HG03135 (cell line): ENCODE data around the gene SEBOX.
"Not testable (repeated sequence)": the region's sequence is repeated elsewhere in the genome, so short reads cannot be mapped to it uniquely, and the experiment has no call there.

Experiments used
- ATAC-seq: cut with Tn5 transposase; IDR thresholded peaks from one replicate; pipeline ENCODE4 v1.9.1; 2021; ENCODE audit warnings: mild to moderate bottlenecking, moderate library complexity; ENCODE audit not compliant: unreplicated experiment

The SEBOX gene

DNA sequence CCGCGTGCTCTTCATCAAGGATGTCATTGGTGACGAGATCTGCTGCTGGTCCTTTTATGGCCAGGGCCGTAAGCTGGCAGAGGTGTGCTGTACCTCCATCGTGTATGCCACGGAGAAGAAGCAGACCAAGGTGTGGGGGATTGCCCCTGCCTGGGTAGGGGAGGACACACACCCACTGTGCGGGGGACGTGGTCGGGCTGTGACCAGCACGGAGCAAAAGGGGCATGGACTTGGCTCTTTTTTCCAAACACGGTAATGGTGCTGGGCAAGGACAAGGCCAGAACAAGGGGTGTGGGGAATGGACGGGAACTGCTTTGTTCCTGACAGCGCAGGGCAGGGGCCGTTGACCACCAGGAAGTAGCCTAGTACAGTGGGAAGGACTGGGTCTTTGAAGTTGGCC is 22.7 kb downstream of the SEBOX start:
- no peak for ATAC-seq

DNA sequence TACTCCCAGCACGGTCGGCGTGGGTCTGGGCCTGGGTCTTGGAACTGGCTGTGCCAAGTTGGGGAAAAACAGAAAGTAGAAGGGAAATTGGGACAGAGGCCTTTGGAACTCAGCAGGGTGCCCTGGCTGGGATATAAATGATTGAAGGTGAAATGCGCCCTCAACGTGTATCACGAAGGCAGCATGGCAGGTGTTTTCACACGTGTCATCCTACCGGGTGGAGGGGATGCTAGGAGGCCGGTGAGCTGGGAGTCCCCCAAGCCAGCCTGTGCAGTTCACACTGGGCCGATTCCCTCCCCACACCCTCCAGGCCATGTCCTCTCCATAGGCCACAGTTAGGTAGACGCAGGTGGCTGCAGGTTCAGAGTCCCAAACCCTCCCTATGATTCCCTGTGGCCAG is 23.5 kb downstream of the SEBOX start:
- ATAC-seq: no peak

DNA sequence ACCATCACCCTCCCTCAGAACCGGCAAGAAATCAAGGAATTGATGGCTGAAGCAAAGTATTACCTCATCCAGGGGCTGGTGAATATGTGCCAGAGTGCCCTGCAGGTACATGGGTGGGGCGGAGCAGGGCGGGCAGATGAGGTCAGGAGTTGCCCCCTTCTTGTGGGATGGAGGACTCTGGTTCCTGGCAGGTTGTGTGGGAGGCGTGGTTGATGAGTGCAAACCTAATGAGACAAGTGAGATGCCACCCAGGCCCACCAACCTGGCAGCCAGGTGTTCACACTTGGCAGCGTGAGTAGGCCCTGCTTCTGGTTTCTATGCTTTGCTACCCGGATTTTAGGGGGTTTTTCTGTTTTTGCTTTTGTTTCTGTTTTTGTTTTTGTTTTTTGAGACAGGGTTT is 24.6 kb downstream of the SEBOX start:
- ATAC-seq: no peak

DNA sequence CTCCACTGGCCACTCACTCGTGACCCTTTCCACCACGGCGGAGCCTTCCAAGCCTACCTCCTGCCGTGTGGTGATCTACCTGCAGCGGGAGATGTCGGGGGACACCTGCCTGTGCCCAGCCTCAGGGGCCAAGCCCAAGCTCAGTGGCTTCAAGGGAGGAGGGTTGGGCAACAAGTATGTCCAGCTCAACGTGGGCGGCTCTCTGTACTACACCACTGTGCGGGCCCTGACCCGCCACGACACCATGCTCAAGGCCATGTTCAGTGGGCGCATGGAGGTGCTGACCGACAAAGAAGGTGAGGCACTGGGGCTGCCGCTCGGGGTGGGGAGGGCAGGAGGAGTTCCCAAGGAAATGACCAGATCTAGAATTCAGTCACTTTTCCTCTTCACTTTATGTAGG is 25.6 kb downstream of the SEBOX start:
- ATAC-seq: no peak

DNA sequence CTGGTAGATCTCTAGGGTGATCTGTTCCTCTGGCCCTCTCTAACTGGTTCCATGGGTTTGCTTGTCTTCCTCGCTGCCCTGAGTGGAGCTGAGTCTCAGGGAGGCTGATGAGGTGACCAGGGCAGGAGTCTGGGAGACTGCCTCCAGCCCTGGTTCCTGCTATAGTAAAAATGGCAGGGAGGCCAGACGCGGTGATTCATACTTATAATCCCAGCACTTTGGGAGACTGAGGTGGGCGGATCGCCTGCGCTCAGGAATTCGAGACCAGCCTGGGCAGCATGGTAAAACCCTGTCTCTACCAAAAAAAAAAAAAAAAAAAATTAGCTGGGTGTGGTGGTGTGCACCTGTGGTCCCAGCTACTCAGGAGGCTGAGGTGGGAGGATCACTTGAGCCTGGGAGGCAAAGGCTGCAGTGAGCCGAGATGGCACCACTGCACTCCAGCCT is 26.2 kb downstream of the SEBOX start:
- not testable (repeated sequence) for ATAC-seq

DNA sequence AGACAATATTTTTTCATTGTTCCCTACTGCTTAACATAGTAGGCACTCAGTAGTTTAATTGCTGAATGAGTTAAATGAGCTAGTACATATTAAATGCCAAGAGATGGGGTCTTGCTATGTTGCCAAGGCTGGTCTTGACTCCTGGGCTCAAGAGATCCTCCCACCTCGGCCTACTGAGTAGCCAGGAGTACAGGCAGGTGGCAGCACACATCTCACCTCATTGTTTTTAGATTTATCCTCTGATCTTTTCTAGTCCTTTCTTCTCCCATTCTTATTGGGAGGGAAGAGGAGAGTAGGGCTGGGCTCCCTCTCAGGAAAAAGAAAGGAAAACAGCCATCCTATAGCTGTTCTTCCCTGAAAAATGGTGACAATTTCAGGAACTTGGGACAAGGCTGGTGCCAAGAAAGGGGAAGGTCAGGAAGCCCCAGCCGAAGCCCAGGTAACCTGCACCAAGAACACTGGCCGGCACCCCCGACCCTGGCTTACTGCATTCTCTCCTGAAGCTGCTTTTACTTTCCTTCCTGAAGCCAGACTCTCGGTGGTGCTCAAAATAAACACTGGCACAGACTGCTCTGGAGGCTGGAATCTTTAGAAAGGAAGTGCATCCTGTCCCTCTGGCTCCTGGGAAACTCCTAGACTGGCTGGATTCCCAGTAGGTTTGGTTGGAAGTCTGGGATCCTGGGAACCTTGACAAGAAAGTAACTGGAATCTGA is 26.8 kb downstream of the SEBOX start:
- ATAC-seq: no peak

DNA sequence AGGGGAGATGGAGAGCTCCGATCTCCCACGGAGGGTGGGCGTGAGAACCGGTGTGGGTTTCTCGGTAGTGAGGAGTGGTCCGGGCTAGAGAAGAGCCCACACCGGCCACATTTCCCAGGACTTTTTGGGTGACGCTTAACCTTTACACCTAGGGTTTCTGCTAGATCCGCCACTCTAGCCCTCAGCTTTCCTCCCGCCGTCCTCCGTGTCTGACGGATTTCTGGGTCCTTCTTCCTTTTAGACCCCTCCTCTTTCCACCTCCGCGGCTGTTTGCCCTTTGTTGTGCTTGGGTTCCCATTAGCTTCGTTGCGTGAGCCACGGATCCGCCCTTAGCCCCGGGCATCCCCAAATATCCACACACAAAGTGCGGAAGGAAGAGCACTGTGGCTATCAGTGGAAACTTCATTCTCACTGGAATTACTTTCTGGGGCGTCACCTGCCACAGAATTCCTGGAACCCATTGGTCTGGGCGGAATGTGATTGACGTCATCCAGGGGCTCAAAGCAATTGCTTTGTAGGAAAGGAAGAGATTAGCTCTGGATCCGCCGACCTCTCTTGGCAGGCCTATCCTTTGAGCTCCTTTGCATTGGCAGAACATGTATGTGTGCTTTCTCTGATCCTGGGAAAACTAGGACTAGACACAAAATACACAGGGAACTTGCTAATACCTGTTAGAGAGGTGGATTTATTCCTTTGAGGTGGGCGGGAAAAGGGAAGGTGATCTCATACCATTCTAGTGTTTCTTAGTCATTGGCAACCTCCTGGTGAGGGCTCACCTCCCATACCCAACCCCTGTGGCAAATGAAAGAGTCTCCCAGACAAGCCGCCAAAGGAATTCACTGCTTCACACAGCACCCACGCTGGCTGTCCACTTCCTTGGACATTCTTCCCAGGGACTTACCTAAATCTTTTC is 28.8 kb downstream of the SEBOX start:
- no peak for ATAC-seq

DNA sequence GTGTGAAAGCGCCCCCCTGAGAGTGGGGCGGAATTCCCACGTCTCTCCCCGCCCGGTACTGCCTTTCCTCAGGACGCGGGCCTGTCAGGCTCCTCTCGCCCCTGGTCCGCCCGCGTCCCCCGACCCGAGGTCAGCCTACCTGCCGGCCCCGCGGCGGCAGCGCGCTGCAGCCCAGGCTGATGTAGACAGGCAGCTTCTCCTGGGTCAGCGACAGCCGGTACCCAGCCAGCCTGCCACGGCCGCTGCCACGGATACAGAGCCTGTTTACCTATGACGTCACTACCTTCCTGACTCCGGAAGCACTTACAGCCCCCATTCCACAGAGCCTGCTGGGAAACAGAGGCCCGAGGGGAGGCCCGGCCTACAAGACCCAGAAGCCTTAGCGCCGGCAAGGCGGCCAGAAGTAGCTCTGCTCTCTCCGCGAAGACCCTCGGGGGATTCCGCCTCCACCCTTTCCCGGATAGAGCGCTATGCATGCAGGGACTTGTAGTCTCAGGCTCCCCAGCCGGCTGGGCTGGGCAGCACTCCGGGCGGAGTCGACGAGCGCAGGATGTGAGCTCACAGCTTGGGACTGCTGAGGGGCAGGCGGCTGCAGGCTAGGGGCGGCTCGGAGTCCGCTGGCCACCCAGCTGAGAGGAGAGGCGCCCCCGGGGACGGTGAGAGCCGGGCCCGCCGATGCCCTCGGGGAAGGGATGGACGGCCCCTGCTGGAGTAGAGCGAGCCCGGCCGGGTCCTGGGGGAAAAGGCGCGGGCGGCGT is 29.6 kb downstream of the SEBOX start, which contains the start of the genes IFT20 and TNFAIP1:
IFT20 (minus strand) TSS at position 272 of the 758 bp plus-strand sequence. CDS start 3,487 bp downstream, outside the sequence.
TNFAIP1 (plus strand) TSS at position 561 of the 758 bp plus-strand sequence. CDS start 3,761 bp downstream, outside the sequence.
- ATAC-seq: peak; percentile 95

DNA sequence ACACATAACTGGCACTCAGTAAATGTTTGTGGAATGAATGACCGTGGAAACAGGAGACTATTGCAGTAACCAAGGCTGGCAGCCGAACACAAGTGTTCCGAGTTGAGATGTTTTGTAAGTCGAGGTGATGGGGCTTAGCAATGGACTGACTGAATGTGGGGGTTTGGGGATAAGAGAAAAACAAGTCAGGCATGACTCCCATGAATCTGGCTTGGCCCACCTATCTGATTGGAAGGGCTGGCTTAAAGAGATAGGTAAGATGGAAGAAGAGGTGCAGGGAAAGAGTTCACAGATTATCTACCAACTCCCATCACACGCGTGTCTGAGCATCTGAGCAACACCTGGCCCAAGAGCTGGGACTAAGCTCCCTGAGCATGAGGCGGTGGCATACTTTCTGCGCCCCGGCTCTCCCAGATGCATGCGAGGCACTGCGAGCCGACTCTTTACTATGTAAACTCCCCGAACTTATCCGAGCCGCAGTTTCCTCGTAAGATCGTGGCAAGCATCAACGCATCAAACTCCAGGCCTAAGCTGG is 30.3 kb downstream of the SEBOX start:
- peak; percentile 10 for ATAC-seq

DNA sequence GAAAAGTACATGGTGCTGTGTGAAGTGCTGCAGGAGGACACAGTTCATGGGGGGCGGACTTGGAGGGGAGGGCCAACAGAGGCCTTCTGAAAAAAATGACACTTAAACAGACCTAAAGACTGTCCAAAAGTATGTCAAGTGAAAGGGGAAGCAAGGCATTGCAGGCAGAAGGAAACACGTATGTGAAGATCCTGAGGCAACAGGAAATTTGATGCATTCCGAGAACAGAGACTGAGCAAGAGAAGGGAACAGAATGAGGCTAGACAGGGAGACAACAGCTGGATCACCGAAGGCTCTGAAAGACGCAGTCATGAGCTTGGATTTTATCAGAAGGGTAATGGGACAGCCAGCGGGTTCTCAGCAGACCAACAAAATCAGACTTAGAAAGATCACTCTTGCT is 30.8 kb downstream of the SEBOX start:
- ATAC-seq: no peak

DNA sequence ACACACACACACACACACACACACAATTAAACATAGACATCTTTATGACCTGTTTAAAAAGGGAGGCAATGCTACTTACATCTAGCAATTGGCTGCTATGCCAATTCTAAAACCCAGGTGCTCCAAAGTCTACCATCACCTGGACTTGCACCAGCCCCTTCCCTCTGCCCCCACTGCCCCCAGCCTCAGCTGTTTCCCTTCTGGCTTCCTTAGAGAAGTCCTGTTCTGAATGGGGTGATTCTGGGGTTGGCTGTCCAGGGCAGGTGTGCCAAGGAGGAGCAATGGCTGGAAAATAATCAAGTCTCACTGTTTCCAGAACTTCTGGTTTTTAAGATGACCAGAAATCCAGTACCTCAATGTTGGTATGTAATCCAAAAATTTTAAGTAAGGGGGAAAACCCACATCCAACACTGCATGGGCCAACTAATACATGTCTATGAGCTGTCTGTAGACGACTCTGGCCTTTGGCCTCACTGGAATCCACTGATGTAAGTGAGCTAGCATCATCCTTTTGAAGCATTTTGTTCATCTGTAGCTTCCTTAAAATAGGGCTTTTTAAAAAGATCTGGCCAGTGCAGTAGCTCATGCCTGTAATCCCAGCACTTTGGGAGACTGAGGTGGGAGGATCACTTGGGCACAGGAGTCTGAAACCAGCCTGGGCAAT is 31.8 kb downstream of the SEBOX start:
- ATAC-seq: no peak

DNA sequence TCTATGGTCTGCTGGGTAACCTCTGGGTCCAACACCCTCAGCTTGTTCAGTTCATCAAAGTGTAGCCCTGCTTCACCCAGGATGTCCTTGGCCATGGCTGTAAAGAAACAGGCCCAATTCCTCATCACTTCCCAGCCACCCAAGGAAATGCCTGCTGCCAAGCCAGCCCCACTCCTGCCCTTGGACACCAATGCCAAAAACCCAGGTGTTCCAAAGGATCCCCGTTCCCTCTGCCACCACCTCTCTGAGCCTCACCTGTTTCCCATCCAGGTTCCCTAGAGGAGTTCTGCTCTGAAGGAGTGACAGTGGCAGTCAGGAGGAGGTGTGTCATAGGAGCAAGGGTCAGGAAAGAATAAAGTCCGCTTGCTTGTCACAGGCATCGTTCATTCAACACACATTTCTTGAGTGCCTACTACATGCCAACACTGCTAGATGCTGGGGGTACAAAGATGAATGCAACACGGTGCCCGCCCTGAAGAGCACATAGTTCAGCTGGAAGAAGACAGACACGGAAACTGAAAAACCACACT is 33.0 kb downstream of the SEBOX start:
- ATAC-seq: no peak

DNA sequence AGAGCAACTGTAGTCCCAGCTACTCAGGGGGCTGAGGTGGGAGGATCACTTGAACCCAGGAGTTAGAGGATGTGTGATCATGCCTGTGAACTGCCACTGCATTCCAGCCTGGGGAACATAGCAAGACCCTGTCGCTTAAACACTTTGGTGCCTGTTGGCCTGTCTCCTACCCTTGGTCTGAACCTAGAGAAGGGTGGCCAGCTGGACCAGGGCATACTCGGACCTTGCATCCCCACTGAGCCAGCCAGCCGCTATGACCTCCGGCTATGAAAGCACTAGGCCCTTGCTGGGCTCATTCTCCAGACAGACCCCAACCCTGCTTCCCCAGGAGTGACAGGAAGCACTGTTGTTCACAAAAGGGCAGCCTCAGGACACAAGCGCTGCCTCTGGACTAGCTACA is 34.3 kb downstream of the SEBOX start:
- no peak for ATAC-seq

DNA sequence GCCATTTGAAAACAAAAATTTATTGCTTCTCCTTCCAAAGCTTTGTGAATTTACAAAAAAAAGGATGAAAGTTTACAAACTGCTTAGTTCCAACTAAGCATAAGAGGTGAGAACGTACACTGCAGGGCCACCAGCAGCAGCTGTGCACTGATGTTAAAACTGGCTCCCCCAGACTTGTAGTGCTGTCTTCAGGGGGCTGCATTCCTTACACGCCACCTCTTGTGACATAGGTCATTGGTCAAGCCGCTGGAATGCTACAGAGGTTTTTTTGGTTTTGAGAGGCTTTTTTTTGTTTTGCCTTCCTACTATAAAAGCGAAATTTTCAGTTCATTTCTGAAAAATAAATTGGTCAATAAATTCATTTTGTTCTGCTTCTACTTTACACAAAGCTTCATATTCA is 36.7 kb downstream of the SEBOX start:
- ATAC-seq: no peak

DNA sequence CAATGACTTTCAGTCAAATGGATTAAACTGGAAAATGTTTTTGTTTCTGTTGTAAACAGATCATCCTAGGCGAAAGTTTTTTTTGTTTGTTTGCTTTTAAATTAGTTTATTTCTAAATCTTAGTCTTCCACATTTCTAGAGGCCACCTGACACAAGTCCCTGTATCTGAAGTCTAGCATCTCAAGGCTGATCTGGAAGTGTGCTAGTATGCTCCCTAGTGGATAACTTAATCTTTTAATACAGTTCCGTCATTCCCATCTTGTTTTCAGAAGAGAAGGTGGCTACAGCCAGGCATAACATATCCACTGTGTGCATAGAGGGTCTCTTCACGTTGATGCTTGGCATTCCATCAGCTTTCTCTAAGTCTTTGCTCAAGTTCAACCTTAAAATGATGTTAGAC is 37.3 kb downstream of the SEBOX start:
- no peak for ATAC-seq

DNA sequence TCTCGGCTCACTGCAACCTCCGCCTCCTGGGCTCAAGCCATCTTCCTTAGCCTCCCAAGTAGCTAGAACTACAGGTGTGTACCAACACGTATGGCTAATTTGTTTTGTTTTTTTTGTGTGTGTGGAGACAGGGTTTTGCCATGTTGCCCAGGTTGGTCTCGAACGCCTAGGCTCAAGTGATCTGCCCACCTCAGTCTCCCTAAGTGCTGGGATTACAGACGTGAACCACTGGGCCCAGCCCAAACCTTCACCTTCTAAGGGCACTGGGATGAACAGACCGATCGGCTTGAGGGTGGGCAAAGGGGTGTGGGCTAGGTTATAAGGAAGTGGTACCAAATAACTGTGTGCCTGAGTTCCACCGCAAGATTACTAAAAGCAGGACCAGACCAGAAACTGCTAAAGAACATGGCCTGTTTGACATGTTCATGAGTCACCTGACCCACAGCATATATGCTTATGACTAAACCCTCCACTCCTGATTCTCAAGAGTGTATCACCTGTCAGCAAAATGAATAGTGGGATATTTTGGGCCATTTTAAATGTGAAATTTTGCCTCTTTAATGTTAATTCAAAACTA is 37.9 kb downstream of the SEBOX start:
- no peak for ATAC-seq

DNA sequence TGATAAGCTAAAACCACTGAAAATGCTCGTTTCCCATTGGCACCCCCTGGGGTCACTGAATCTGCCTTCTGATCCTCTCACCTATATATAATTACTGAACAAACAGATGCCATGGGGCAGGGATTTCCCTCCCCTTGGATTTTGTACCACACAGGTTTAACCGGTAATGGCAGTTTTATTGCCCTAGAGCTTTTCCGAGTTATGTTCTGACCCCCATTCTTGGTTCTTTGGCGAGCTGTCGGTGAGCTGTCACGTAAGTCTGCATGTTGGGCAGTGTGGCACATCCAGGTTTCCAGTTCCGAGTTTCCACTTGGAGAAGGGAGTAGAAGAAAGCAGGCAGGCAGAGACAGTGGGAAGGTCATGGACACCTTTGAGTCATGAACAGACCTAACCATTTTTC is 38.9 kb downstream of the SEBOX start:
- no peak for ATAC-seq

DNA sequence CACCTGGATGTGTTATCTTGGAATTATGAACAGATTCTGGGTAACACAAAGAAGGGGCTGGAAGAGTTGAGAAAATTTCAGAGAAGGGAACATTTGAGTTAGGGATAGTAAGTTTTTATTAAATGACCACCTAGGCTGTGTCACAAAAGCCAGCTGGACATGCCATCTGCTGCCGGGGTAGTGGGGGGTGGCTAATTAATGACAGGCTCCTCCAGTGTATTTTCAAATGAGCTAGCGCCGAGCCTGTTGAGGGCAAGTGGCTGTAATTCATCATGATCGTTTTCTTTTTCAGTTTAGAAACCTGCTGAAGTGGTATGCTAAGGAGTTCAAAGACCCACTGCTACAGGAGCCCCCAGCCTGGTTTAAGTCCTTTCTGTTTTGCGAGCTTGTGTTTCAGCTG is 39.8 kb downstream of the SEBOX start:
- ATAC-seq: no peak

DNA sequence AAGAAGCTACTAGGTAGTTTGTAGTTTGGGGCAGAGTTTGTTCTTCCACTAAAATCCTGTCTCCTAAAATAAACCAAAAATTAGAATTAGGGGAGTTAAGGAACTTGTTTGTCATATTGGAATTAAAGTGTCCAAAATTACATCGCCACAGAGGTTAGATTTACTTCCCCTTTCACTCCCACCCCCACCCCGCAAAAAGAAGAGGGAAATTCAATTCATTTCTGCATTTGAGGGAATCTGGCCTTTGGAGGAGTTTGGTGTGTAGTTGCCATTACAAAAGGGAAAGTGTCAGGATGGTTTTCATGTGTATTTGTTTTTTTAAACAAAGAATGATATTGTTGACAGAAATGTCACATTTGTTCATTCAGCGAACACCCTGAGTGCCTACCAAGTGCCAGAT is 40.2 kb downstream of the SEBOX start:
- no peak for ATAC-seq

DNA sequence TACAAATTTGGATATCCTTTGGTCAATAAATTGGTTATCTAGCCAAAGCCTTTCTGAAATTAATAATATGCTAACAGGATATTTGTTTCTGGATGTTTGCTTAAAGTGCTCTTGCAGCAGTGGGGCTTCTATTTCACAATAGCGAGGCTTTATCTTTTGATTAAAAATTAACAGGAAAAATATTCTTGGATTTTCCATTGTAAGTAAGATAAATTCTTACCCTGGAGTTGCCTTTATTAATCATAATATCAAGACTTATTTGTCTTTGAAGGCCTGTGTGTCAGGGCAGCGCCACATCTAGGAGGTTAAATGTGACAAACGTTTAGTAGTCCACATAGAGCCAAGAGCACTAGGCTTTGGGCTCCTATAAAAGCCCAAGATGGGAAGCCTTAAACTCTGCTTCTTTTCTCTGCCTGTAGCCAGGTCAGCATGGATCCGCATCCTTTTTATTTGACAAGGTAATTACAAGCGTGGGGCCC is 40.7 kb downstream of the SEBOX start:
- no peak for ATAC-seq
